HepG2 (cell line): ENCODE data around the gene MTA1. TPM values are rescaled to one million over a fixed set of nuclear protein-coding genes. Genes with fewer than 3 reads are reported as not detected.
A peak's percentile ranks its signal among the peaks of the same experiment; 100 is the strongest.

ENCODE experiments used
- CAMTA2 ChIP-seq: sonication (generic); formaldehyde crosslinking; IDR thresholded peaks from 2 replicates; pipeline ENCODE4 v1.4.0; 2020; ENCODE audit warnings: mild to moderate bottlenecking, missing genetic modification reagents, borderline replicate concordance
- GATAD2A ChIP-seq: IDR thresholded peaks from 2 replicates; pipeline ENCODE4 v1.6.1; 2016
- IRX3 ChIP-seq: sonication (generic); formaldehyde crosslinking; IDR thresholded peaks from 2 replicates; pipeline ENCODE4 v1.8.1; 2023; ENCODE audit warnings: mild to moderate bottlenecking, low read depth, missing genetic modification reagents, borderline replicate concordance
- MED1 ChIP-seq: sonication (generic); formaldehyde crosslinking; IDR thresholded peaks from 2 replicates; pipeline ENCODE4 v1.4.0; 2020; ENCODE audit warnings: missing genetic modification reagents
- MEF2D ChIP-seq: sonication (generic); formaldehyde crosslinking; IDR thresholded peaks from 2 replicates; pipeline ENCODE4 v1.5.1; 2020; ENCODE audit warnings: mild to moderate bottlenecking, missing genetic modification reagents
- MTA1 ChIP-seq: sonication (generic); formaldehyde crosslinking; IDR thresholded peaks from 2 replicates; pipeline ENCODE4 v1.4.0; 2020; ENCODE audit warnings: missing genetic modification reagents, mild to moderate bottlenecking, borderline replicate concordance
- MTF1 ChIP-seq: sonication (generic); formaldehyde crosslinking; IDR thresholded peaks from 2 replicates; pipeline ENCODE4 v1.5.0; 2020; ENCODE audit warnings: missing genetic modification reagents
- RBAK ChIP-seq: sonication (generic); formaldehyde crosslinking; IDR thresholded peaks from 2 replicates; pipeline ENCODE4 v1.5.1; 2020; ENCODE audit warnings: mild to moderate bottlenecking, missing genetic modification reagents
- RCOR2 ChIP-seq: IDR thresholded peaks from 2 replicates; pipeline ENCODE4 v1.6.1; 2016; ENCODE audit warnings: missing biosample characterization, missing genetic modification reagents
- RXRB ChIP-seq: IDR thresholded peaks from 2 replicates; pipeline ENCODE4 v1.6.1; 2016; ENCODE audit warnings: borderline replicate concordance, missing genetic modification reagents, missing compliant biosample characterization
- SRSF1 ChIP-seq: fragments of 200-400 bp; formaldehyde crosslinking; optimal IDR thresholded peaks from 2 replicates; pipeline ENCODE3; 2017; ENCODE audit warnings: mild to moderate bottlenecking, low read depth, low read length, moderate library complexity
- TAF15 ChIP-seq: fragments of 200-400 bp; formaldehyde crosslinking; IDR thresholded peaks from one replicate; pipeline ENCODE4 v1.6.1; 2018; ENCODE audit warnings: mild to moderate bottlenecking, low read depth, low read length; ENCODE audit not compliant: poor library complexity, severe bottlenecking
- U2AF1 ChIP-seq: fragments of 200-400 bp; formaldehyde crosslinking; optimal IDR thresholded peaks from 2 replicates; pipeline ENCODE3; 2017; ENCODE audit warnings: mild to moderate bottlenecking, low read depth, low read length
- ZIK1 ChIP-seq: sonication (generic); formaldehyde crosslinking; IDR thresholded peaks from 2 replicates; pipeline ENCODE4 v1.5.0; 2020; ENCODE audit warnings: mild to moderate bottlenecking, low read depth, missing genetic modification reagents, borderline replicate concordance
- ZNF30 ChIP-seq: sonication (generic); formaldehyde crosslinking; IDR thresholded peaks from 2 replicates; pipeline ENCODE4 v1.5.0; 2020; ENCODE audit warnings: mild to moderate bottlenecking, missing genetic modification reagents
- ZNF383 ChIP-seq: sonication (generic); formaldehyde crosslinking; IDR thresholded peaks from 2 replicates; pipeline ENCODE4 v1.4.0; 2020; ENCODE audit warnings: missing genetic modification reagents, mild to moderate bottlenecking, borderline replicate concordance
- ZNF562 ChIP-seq: sonication (generic); formaldehyde crosslinking; IDR thresholded peaks from 2 replicates; pipeline ENCODE4 v1.8.0; 2022; ENCODE audit warnings: missing genetic modification reagents, borderline replicate concordance
- ZNF782 ChIP-seq: sonication (generic); formaldehyde crosslinking; IDR thresholded peaks from 2 replicates; pipeline ENCODE4 v1.4.0; 2020; ENCODE audit warnings: missing genetic modification reagents, mild to moderate bottlenecking, borderline replicate concordance
- ZNF788 ChIP-seq: sonication (generic); formaldehyde crosslinking; IDR thresholded peaks from 2 replicates; pipeline ENCODE4 v1.5.0; 2020; ENCODE audit warnings: mild to moderate bottlenecking, missing genetic modification reagents, borderline replicate concordance
- ZSCAN21 ChIP-seq: sonication (generic); formaldehyde crosslinking; IDR thresholded peaks from 2 replicates; pipeline ENCODE4 v1.8.0; 2022; ENCODE audit warnings: mild to moderate bottlenecking, missing genetic modification reagents, moderate library complexity, borderline replicate concordance
- polyA plus RNA-seq, 8 experiments: library from polyadenylated mRNA; depleted of rRNA in 3 of 8; stranded (reverse) in 7 of 8; unstranded in 1 of 8; fragments of >200 nt; fragmentation: Illumina TruSeq in 4 of 8; extraction: Trizol in 4 of 8; gene quantifications; 2 replicates each; pipeline versions ENCODE4 v1.2.1 to v1.2.3, GENCODE V29; 2011 to 2016; ENCODE audit warnings: low read depth in 4 of 8, missing spikeins in 1 of 8, mixed read lengths in 1 of 8; ENCODE audit not compliant: insufficient read depth in 1 of 8
- total RNA-seq, 5 experiments: library from RNA; depleted of rRNA; stranded (reverse); fragments of >200 nt; fragmentation: Illumina TruSeq; extraction: Trizol; gene quantifications; 2 replicates each; pipeline ENCODE4 v1.2.3, GENCODE V29; 2016; ENCODE audit warnings: low read depth in 1 of 5
- TF ChIP-seq, protein P1 (sequence below): sonication (generic); formaldehyde crosslinking; IDR thresholded peaks from 2 replicates; pipeline ENCODE4 v1.8.0; 2022; ENCODE audit warnings: missing genetic modification reagents, low read depth, mild to moderate bottlenecking, borderline replicate concordance
- TF ChIP-seq, protein P2 (sequence below): sonication (generic); formaldehyde crosslinking; IDR thresholded peaks from 2 replicates; pipeline ENCODE4 v1.9.0; 2021; ENCODE audit warnings: missing genetic modification reagents, borderline replicate concordance
- TF ChIP-seq, protein P3 (sequence below): IDR thresholded peaks from 2 replicates; pipeline ENCODE4 v1.6.1; 2016; ENCODE audit warnings: low read depth
- TF ChIP-seq, protein P4 (sequence below): sonication (generic); formaldehyde crosslinking; IDR thresholded peaks from 2 replicates; pipeline ENCODE4 v1.4.0; 2020; ENCODE audit warnings: mild to moderate bottlenecking, missing genetic modification reagents

Gene MTA1
- total and polyA plus RNA-seq, 2 of the 13 experiments (the other 11 are each of a cell fraction or from before 2014, with no cell fraction given): 35.2 to 85.8 TPM

DNA sequence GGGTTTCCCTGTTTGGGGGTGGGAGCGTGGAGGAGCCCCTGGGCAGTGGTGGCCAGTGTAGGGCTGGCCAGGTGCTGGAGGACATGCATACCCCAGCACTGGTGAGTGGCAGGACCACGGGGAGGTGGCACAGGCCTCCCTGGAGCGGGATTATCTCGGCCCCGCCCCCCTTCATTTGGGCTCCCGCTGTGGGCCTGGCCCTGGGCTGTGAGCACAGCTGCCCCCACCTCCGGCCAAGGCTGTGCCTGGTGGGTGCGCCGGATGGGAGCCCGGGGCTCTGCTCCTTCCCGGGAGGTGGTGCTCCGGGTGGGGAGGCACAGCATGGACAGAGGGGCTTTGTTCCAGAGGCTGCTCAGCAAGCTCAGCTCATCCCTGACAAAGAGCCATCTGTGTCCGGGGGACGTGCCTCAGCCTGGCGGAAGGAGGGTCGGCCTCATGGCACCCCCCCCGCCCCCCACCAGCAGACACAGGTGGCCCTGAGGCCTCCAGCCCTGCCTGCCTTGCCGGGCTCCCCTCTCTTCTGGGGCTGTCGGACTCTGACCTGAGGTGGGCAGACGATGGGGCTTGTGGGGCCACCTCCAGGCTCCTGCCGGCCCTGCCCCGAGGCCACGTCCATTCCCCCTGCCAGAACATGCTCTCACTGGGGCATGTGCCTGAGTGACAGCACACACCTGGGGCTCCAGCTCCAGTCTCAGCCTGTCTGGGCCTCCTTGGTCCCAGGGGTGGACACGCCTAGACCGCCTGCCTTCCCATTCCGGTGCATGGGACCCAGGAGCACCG is 79.8 kb downstream of the MTA1 start (continued):
- TF ChIP-seq U2AF1 (peak; percentile 81), RCOR2 (CRISPR knock-in tag) (peak; percentile 43; the same call in 1 of the 2 replicates), MED1 (CRISPR knock-in tag) (peak; percentile 93), MTA1 (CRISPR knock-in tag) (peak; percentile 58; the same call in 1 of the 2 replicates), ZNF30 (CRISPR knock-in tag) (no peak), MTF1 (no peak), ZSCAN21 (peak; percentile 43), SRSF1 (peak; percentile 99), RXRB (CRISPR knock-in tag) (peak; percentile 65), ZIK1 (CRISPR knock-in tag) (peak; percentile 74; the same call in 1 of the 2 replicates), ZNF788 (CRISPR knock-in tag) (peak; percentile 92; the same call in 1 of the 2 replicates), IRX3 (no peak), TAF15 (peak; percentile 35), ZNF562 (CRISPR knock-in tag) (no peak), ZNF383 (CRISPR knock-in tag) (no peak), ZNF782 (no peak), CAMTA2 (no peak), MEF2D (CRISPR knock-in tag) (no peak; the same call in 1 of the 2 replicates), GATAD2A (CRISPR knock-in tag) (peak; percentile 80), RBAK (CRISPR knock-in tag) (no peak)
- TF ChIP-seq, protein P1, sequence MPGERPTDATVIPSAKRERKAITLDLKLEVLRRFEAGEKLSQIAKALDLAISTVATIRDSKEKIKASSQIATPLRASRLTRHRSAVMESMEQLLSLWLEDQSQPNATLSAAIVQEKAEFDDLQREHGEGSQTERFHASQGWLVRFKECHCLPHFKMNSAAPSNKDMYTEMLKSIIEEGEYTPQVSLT (CRISPR knock-in tag): no peak
- TF ChIP-seq, protein P2, sequence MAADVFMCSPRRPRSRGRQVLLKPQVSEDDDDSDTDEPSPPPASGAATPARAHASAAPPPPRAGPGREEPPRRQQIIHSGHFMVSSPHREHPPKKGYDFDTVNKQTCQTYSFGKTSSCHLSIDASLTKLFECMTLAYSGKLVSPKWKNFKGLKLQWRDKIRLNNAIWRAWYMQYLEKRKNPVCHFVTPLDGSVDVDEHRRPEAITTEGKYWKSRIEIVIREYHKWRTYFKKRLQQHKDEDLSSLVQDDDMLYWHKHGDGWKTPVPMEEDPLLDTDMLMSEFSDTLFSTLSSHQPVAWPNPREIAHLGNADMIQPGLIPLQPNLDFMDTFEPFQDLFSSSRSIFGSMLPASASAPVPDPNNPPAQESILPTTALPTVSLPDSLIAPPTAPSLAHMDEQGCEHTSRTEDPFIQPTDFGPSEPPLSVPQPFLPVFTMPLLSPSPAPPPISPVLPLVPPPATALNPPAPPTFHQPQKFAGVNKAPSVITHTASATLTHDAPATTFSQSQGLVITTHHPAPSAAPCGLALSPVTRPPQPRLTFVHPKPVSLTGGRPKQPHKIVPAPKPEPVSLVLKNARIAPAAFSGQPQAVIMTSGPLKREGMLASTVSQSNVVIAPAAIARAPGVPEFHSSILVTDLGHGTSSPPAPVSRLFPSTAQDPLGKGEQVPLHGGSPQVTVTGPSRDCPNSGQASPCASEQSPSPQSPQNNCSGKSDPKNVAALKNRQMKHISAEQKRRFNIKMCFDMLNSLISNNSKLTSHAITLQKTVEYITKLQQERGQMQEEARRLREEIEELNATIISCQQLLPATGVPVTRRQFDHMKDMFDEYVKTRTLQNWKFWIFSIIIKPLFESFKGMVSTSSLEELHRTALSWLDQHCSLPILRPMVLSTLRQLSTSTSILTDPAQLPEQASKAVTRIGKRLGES (CRISPR knock-in tag): no peak
- TF ChIP-seq, protein P3, sequence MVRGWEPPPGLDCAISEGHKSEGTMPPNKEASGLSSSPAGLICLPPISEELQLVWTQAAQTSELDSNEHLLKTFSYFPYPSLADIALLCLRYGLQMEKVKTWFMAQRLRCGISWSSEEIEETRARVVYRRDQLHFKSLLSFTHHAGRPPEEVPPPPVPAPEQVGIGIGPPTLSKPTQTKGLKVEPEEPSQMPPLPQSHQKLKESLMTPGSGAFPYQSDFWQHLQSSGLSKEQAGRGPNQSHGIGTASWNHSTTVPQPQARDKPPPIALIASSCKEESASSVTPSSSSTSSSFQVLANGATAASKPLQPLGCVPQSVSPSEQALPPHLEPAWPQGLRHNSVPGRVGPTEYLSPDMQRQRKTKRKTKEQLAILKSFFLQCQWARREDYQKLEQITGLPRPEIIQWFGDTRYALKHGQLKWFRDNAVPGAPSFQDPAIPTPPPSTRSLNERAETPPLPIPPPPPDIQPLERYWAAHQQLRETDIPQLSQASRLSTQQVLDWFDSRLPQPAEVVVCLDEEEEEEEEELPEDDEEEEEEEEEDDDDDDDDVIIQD: 0 out of 2 replicates have a peak, but pooled peaks have one; percentile 8
- TF ChIP-seq, protein P4, sequence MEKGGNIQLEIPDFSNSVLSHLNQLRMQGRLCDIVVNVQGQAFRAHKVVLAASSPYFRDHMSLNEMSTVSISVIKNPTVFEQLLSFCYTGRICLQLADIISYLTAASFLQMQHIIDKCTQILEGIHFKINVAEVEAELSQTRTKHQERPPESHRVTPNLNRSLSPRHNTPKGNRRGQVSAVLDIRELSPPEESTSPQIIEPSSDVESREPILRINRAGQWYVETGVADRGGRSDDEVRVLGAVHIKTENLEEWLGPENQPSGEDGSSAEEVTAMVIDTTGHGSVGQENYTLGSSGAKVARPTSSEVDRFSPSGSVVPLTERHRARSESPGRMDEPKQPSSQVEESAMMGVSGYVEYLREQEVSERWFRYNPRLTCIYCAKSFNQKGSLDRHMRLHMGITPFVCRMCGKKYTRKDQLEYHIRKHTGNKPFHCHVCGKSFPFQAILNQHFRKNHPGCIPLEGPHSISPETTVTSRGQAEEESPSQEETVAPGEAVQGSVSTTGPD (CRISPR knock-in tag): peak; percentile 81; the same call in 1 of the 2 replicates
